Right cardiac atrium (tissue), 5 donors: Measurements from ENCODE around the gene SLC7A9. TPM values are rescaled to one million over a fixed set of nuclear protein-coding genes. Genes with fewer than 3 reads are reported as not detected.

Experiments used
- ATAC-seq, 2 donors: fragments of 200-7000 bp; cut with Tn5 transposase; one replicate each; pipeline versions ENCODE4 v1.8.0 to v1.9.1; 2020; ENCODE audit warnings: moderate library complexity in 2 of 2, mild to moderate bottlenecking in 1 of 2
- DNase-seq, 3 donors: peaks; one replicate each; pipeline ENCODE4 v3.0.0-alpha.2; 2020
- H3K27ac ChIP-seq: one replicate; pipeline ENCODE4 v1.5.1; 2013; ENCODE audit warnings: mild to moderate bottlenecking, low read length, control low read depth, moderate library complexity
- H3K27me3 ChIP-seq: one replicate; pipeline ENCODE4 v1.6.1; 2013; ENCODE audit not compliant: control insufficient read depth, insufficient read depth
- H3K4me1 ChIP-seq: one replicate; pipeline ENCODE4 v1.6.1; 2013; ENCODE audit warnings: low read length; ENCODE audit not compliant: control insufficient read depth, insufficient read depth
- H3K4me3 ChIP-seq: one replicate; pipeline ENCODE4 v1.5.1; 2013; ENCODE audit warnings: low read length, control low read depth
- H3K9me3 ChIP-seq: one replicate; pipeline ENCODE4 v1.6.1; 2013; ENCODE audit warnings: low read length; ENCODE audit not compliant: control insufficient read depth
- WGBS: extraction: QIAGEN DNeasy Blood & Tissue Kit; methylation state at CpG from one replicate; pipeline ENCODE4 v1.1.7; 2013; 5-methylcytosine and 5-hydroxymethylcytosine counted together
- intact Hi-C, 4 donors: fragments of 100-400 bp; cut with DNase I; formaldehyde crosslinking; loops; one replicate each; pipeline versions ENCODE4 v1.11.0 to v1.14.0; 2022 to 2023
- polyA plus RNA-seq: library from polyadenylated mRNA; stranded (reverse); fragments of 200-250 nt; gene quantifications from one replicate; pipeline ENCODE4 v1.2.3, GENCODE V29; 2013
- total RNA-seq, 4 donors: library from RNA; stranded (reverse); fragmentation: NEBNext Ultra II Directional; extraction: Animal tissue kit (Norgen Biotek cat#: 25700); gene quantifications; one replicate each; pipeline ENCODE4 v1.2.1, GENCODE V29; 2021
- donor health status: healthy with polysubstance abuse.
- donor health status: DM: no; HTN: yes; CAD: no.
- donor health status: DM: no; HTN: no; CAD: no.
- donor health status: DM: no; HTN: yes; CAD: no; lungs with severe emphysema.
- donor health status: DM: yes; HTN: yes; CAD: no.

The SLC7A9 gene
- total and polyA plus RNA-seq, 5 donors = 0.18 TPM; not detected in 3

GRCh38 chr19:32880622-32881021 lies 11.1 kb upstream of the SLC7A9 start:
- 85% methylated on average over 2 of the region's 2 CpGs for WGBS
- Histone ChIP-seq H3K27me3 (no peaks in the 10 kb centered on the region), H3K27ac (no peak overlapping the region), H3K4me3 (no peak overlapping the region), H3K9me3 (no peaks in the 10 kb centered on the region), H3K4me1 (no peaks in the 10 kb centered on the region)
- DNase-seq = no peak
- no peak for ATAC-seq
- intact Hi-C loops = no loop called here

- Histone ChIP-seq H3K27me3 (no peaks in the 10 kb centered on the region), H3K27ac (no peak overlapping the region), H3K9me3 (no peaks in the 10 kb centered on the region), H3K4me1 (no peaks in the 10 kb centered on the region), H3K4me3 (no peak overlapping the region)
- no peak for ATAC-seq
- 90% methylated on average over 8 of the region's 8 CpGs for WGBS
- intact Hi-C loops = no loop called here
- no peak for DNase-seq
These were observed 10.2 kb upstream of the SLC7A9 start for GRCh38 chr19:32879741-32880140.

- H3K9me3 ChIP-seq = no peaks in the 10 kb centered on the region
- DNase-seq = no peak
- no peaks in the 10 kb centered on the region for H3K4me1 ChIP-seq
- intact Hi-C loops = no loop called here
- no peak overlapping the region for H3K27ac ChIP-seq
- 97% methylated on average over 12 of the region's 12 CpGs for WGBS
- no peak for ATAC-seq
- H3K27me3 ChIP-seq = no peaks in the 10 kb centered on the region
- no peak overlapping the region for H3K4me3 ChIP-seq
These were observed 9.4 kb upstream of the SLC7A9 start for GRCh38 chr19:32878988-32879387.

- no peak for ATAC-seq
- Histone ChIP-seq H3K4me1 (no peaks in the 10 kb centered on the region), H3K27me3 (no peaks in the 10 kb centered on the region), H3K27ac (no peak overlapping the region), H3K9me3 (no peaks in the 10 kb centered on the region), H3K4me3 (no peak overlapping the region)
- WGBS = 95% methylated on average over 14 of the region's 14 CpGs
- intact Hi-C loops = no loop called here
- no peak for DNase-seq
These were observed 8.6 kb upstream of the SLC7A9 start for GRCh38 chr19:32877977-32878745.

GRCh38 chr19:32877323-32877912 lies 7.9 kb upstream of the SLC7A9 start:
- Histone ChIP-seq H3K27ac (no peak overlapping the region), H3K27me3 (no peaks in the 10 kb centered on the region), H3K9me3 (no peaks in the 10 kb centered on the region), H3K4me1 (no peaks in the 10 kb centered on the region), H3K4me3 (no peak overlapping the region)
- whole genome bisulfite sequencing = 90% methylated on average over 9 of the region's 9 CpGs
- DNase-seq (no peak), ATAC-seq (no peak)
- intact Hi-C loops = no loop called here

GRCh38 chr19:32876919-32877285 lies 7.3 kb upstream of the SLC7A9 start:
- WGBS = 84% methylated on average over 12 of the region's 12 CpGs
- DNase-seq = no peak
- ATAC-seq = no peak

GRCh38 chr19:32876236-32876918 lies 6.8 kb upstream of the SLC7A9 start:
- Histone ChIP-seq H3K27ac (no peak overlapping the region), H3K4me1 (no peaks in the 10 kb centered on the region), H3K9me3 (no peaks in the 10 kb centered on the region), H3K27me3 (no peaks in the 10 kb centered on the region), H3K4me3 (no peak overlapping the region)
- 89% methylated on average over 9 of the region's 9 CpGs for WGBS
- DNase-seq (no peak), ATAC-seq (no peak)
- intact Hi-C loops = no loop called here

More at GRCh38 chr19:32876919-32877285, 7.3 kb upstream of the SLC7A9 start:
- no peak overlapping the region for H3K27ac ChIP-seq
- H3K4me1 ChIP-seq = no peaks in the 10 kb centered on the region
- no peaks in the 10 kb centered on the region for H3K9me3 ChIP-seq
- H3K4me3 ChIP-seq = no peak overlapping the region
- H3K27me3 ChIP-seq = no peaks in the 10 kb centered on the region
- intact Hi-C loops = no loop called here

GRCh38 chr19:32875428-32875827 lies 5.9 kb upstream of the SLC7A9 start:
- ATAC-seq (no peak), DNase-seq (no peak)
- Histone ChIP-seq H3K4me3 (no peak overlapping the region), H3K27me3 (no peaks in the 10 kb centered on the region), H3K4me1 (no peaks in the 10 kb centered on the region), H3K9me3 (no peaks in the 10 kb centered on the region), H3K27ac (no peak overlapping the region)
- WGBS = 67% methylated on average over 7 of the region's 7 CpGs
- intact Hi-C loops = no loop called here

- H3K4me1 ChIP-seq = no peaks in the 10 kb centered on the region
- H3K27me3 ChIP-seq = no peaks in the 10 kb centered on the region
- no peak for ATAC-seq
- intact Hi-C loops = no loop called here
- no peak overlapping the region for H3K4me3 ChIP-seq
- DNase-seq = peak in 1 of 3 donors; percentile 11
- H3K9me3 ChIP-seq = no peaks in the 10 kb centered on the region
- H3K27ac ChIP-seq = no peak overlapping the region
- 87% methylated on average over 9 of the region's 9 CpGs for WGBS
These were observed 5.0 kb upstream of the SLC7A9 start for GRCh38 chr19:32874605-32875004.

- no peak overlapping the region for H3K27ac ChIP-seq
- intact Hi-C loops = no loop called here
- ATAC-seq = no peak
- no peak overlapping the region for H3K4me3 ChIP-seq
- DNase-seq = no peak
- H3K9me3 ChIP-seq = no peaks in the 10 kb centered on the region
- H3K27me3 ChIP-seq = no peaks in the 10 kb centered on the region
- no peaks in the 10 kb centered on the region for H3K4me1 ChIP-seq
- 89% methylated on average over 18 of the region's 18 CpGs for WGBS
These were observed 3.8 kb upstream of the SLC7A9 start for GRCh38 chr19:32873247-32873959.

GRCh38 chr19:32872391-32872790 lies 2.8 kb upstream of the SLC7A9 start:
- intact Hi-C loops = no loop called here
- Histone ChIP-seq H3K27ac (no peak overlapping the region), H3K4me3 (no peak overlapping the region), H3K4me1 (no peaks in the 10 kb centered on the region), H3K27me3 (no peaks in the 10 kb centered on the region), H3K9me3 (no peaks in the 10 kb centered on the region)
- WGBS = 89% methylated on average over 3 of the region's 3 CpGs
- ATAC-seq (no peak), DNase-seq (no peak)
